ENCODE results near the gene ZNF398.
"Not testable (repeated sequence)": the region's sequence is repeated elsewhere in the genome, so short reads cannot be mapped to it uniquely, and the experiment has no call there.

Gene ZNF398

GRCh38 chr7:149197675-149198074 lies 50.4 kb downstream of the ZNF398 start:
- no peak for DNase-seq (ENCODE audit: low read depth in 2 of 2)

DNA sequence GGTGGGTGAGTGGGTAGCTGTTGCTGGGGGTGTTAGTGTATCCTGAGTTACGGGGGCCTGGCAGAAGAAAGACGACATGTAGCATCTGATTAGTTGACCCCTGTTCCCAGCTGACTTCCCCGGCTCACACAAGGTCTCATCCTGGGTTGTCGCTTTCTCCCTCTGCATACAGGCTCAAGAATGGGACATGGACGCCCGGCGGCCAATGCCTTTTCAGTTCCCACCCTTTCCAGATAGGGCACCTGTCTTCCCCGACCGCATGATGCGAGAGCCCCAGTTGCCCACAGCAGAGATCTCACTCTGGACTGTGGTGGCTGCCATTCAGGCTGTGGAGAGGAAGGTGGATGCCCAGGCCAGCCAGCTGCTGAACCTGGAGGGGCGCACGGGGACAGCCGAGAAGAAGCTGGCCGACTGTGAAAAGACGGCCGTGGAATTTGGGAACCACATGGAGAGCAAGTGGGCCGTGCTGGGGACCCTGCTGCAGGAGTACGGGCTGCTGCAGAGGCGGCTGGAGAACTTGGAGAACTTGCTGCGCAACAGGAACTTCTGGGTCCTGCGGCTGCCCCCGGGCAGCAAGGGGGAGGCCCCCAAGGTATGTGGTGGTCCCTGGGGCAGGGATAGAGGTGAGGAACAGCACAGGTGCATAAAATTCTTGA lies 51.0 kb downstream of the ZNF398 start:
- DNase-seq (ENCODE audit: low read depth in 2 of 2), result no peak

- no peak for DNase-seq (ENCODE audit: low read depth in 2 of 2)
These were observed 52.2 kb downstream of the ZNF398 start for GRCh38 chr7:149199234-149199995.

DNA sequence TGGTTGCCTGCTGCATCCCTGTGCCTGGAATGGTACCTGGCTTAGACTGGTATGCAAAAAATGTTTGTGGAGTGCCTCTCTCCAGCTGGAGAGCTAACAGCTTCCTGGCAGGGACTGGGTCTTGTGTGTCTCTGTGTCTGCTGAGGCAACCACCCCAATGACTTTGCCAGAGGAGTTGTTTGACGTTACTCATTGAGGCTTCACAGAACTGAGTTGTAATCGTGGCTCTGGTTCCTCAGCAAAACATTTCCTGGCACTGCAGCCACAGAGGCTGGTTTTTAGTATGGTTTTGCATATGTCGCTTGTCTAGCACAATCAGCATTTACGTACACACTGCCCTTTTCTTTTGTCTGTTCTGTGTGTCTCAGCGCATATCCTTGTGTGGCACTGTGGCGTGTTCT lies 55.6 kb downstream of the ZNF398 start:
- DNase-seq (ENCODE audit: low read depth in 2 of 2), result no peak

GRCh38 chr7:149205690-149206381 lies 58.6 kb downstream of the ZNF398 start:
- DNase-seq (ENCODE audit: low read depth in 2 of 2), result no peak

- no peak for DNase-seq (ENCODE audit: low read depth in 2 of 2)
These were observed 60.2 kb downstream of the ZNF398 start for GRCh38 chr7:149207324-149208035.

DNA sequence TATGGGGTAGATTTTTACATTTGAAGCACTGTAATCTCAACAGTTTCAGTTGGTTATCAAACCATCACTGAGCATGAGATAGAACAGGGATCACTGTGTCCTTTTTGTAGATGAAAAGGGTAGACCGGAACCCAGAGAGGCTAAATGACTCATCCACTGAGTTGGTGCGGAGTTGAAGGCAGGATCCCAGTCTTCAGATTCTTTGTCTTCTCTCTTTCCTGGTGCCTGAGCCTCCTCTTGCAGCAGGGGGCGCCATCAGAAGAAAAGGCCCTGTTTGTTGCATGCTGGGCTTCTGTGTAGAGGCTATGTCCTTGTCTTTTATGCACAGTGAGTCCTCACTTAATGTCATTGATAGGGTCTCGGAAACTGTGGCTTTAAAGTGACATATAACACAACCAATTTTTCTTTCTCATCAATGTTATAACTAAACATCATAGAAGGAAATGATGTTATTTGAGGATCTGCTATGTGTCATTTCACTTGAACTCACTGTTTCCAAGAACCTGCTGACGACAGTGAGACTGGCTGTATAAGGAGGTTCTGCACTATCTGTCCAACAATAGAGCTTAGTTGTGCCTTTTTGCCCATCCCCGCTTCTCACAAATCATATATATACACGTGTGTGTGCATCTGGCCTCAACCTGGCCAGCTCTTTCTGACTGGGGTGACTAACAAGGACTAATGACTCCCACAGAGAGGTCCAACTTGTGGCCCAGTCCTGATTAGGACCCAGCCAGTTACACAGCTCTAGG lies 62.4 kb downstream of the ZNF398 start:
- DNase-seq (ENCODE audit: low read depth in 2 of 2), result peak; percentile 39 to 84

DNA sequence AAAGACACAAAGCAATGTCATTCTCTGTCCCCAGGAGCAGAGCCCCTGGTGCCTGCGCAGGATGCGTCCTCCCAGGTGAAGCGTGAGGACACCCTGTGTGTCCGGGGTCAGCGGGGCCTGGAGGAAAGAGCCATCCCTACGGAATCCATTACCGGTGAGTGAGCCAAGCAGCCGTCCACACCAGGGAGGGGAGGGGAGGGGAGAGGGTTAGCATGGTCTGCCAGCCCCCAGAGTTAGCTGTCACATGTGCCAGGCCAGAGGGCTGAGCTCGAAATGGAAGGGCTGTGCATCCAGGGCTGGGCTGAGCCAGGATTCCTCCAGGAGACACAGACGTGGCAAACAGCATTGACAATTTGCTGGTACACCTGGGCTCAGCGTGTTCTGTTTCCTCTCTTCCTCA lies 63.3 kb downstream of the ZNF398 start:
- DNase-seq (ENCODE audit: low read depth in 2 of 2), result no peak

DNA sequence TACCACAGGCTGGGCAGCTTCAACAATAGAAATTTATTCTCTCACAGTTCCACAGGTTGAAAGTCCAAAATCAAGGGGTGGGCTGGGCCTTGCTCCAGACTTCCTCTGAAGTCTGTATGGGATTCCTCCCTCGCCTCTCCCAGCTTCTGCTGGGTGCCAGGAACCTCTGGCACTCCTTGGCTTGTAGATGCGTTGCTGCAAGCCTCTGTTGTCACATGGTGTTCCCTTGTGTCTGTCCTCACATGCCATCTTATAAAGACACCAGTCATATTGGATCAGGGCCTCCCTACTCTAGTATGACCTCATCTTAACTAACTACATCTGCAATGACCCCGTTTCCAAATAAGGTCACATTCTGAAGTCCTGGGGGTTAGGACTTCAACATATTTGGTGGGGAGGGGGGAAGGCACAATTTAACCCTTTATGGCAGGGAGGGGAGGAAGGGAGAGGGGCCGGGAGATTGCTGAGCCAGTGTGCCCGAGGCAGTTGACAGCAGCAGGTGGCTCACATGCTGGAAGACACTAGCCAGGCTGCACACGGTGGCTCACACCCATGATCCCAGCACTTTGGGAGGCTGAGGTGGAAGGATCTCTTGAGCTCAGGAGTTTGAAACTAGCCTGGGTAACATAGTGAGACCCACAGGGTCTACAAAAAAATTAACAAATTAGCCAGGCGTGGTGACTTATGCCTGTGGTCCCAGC lies 66.9 kb downstream of the ZNF398 start:
- DNase-seq (ENCODE audit: low read depth in 2 of 2), result no peak

GRCh38 chr7:149216402-149216801 lies 69.1 kb downstream of the ZNF398 start:
- DNase-seq (ENCODE audit: low read depth in 2 of 2), result no peak

GRCh38 chr7:149217570-149217969 lies 70.3 kb downstream of the ZNF398 start:
- no peak for DNase-seq (ENCODE audit: low read depth in 2 of 2)

DNA sequence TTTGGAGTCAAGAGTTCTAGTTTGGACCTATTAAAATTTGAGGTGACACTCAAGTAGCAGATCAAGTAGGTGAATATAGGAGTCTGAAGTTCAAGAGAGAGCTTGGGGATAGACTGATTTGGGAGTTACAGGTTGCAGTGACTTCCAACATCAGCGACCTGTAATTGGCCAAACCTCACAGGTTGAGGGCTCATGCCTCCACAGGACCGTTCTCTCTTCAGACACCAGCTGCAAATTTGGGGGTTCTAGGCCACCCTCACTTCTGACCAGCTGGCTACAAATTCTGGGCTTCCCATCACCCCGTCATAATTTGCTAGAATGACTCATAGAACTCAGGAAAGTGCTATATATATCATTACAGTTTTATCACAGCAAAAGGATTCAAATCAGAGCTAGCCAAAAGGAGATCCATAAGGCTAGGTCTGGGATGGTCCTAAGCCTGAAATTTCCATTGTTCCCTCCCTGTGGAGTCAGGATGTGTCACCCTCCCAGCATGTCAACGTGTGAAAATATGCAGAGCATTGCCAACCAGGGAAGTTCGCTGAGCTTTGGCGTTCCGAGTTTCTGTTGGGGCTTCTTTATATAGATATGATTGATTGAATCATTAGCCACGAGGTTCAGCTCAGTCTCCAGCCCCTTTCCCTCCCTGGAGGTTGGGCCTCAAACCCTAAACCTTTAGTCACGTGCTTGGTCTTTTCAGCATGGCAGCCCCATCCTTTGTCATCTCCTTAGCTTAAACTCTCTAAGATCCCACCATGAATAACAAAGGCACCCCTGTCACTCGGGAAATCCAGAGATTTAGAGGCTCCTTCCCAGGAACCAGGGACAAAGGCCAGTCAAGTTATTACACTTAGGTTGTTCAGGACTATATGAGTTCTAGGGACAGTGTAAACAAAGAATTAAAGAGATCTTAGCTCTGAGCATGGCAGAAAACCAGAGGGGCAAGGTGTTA lies 71.5 kb downstream of the ZNF398 start:
- no peak for DNase-seq (ENCODE audit: low read depth in 2 of 2)

- no peak for DNase-seq (ENCODE audit: low read depth in 2 of 2)
These were observed 73.3 kb downstream of the ZNF398 start for GRCh38 chr7:149220534-149220933.

DNA sequence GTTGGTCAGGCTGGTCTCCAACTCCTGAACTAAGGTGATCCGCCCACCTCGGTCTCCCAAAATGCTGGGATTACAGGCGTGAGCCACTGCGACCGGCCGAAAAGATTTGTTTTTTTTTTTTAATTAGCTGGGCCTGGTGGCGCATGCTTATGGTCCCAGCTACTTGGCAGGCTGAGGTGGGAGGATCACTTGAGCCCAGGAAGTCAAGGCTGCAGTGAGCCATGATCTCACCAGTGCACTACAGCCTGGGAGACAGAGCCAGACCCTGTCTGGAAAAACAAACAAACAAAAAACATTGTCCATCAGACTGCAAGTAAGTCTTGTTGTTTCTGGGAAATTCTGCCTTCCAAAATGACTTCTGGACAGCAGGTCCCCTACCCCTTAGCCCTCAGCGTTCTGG lies 75.9 kb downstream of the ZNF398 start:
- no peak for DNase-seq (ENCODE audit: low read depth in 2 of 2)

DNA sequence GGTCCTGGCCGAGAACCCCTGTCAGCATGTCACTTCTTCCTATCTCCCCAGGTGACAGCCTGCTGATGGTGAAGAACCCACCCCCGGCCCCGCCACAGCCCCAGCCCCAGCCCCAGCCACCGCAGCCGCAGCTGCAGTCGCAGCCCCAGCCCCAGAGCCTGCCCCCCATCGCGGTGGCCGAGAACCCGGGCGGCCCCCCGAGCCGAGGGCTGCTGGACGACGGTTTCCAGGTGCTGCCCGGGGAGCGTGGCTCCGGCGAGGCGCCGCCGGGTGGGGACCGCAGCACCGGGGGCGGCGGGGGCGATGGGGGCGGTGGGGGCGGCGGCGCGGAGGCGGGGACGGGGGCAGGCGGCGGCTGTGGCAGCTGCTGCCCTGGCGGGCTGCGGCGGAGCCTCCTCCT lies 76.5 kb downstream of the ZNF398 start:
- no peak for DNase-seq (ENCODE audit: low read depth in 2 of 2)

- no peak for DNase-seq (ENCODE audit: low read depth in 2 of 2)
These were observed 77.1 kb downstream of the ZNF398 start for GRCh38 chr7:149224352-149224751.

DNA sequence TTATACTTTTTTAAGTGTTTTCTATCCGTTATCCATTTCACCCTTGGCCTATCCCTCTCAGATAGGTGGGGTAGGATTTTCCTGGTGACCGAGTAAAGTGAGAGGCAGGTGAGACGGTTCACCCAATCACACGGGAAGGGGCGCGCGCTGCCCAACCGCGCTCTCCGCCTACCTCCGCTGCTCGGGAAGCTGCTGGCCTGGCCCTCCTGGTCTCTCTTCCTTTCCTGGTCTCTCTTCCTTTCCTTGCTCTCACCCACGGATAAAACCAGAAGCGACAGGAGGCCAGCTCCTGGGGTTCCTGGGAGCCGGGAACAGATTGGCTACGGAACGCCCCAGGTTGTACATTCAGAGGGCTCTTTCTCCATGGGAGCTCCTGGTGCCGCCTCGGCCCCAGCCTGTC lies 77.9 kb downstream of the ZNF398 start:
- no peak for DNase-seq (ENCODE audit: low read depth in 2 of 2)

GRCh38 chr7:149225656-149226055 lies 78.4 kb downstream of the ZNF398 start:
- DNase-seq (ENCODE audit: low read depth in 2 of 2), result no peak

- DNase-seq (ENCODE audit: low read depth in 2 of 2), result not testable (repeated sequence)
These were observed 79.1 kb downstream of the ZNF398 start for GRCh38 chr7:149226366-149226765.

Data from stimulated activated CD4-positive, alpha-beta T cell treated with anti-CD3 and anti-CD28 coated beads, Interleukin-12 subunit alpha, Interleukin-12 subunit beta, amount 100 ng/mL, for 24 hours (primary cell).